K562 (cell line): ENCODE data around the gene TLE6. TPM values are rescaled to one million over a fixed set of nuclear protein-coding genes. Genes with fewer than 3 reads are reported as not detected.

Experiments used
- E2F5 ChIP-seq: sonication (generic); formaldehyde crosslinking; IDR thresholded peaks from 2 replicates; pipeline ENCODE4 v1.8.0; 2022; ENCODE audit warnings: mild to moderate bottlenecking, missing genetic modification reagents
- HDAC6 ChIP-seq: IDR thresholded peaks from 2 replicates; pipeline ENCODE4 v1.6.1; 2012; ENCODE audit warnings: low read depth, mild to moderate bottlenecking, control low read depth, inconsistent platforms, low read length, moderate library complexity
- PHF21A ChIP-seq: fragments of 450-650 bp; IDR thresholded peaks from 2 replicates; pipeline ENCODE4 v1.6.1; 2017; ENCODE audit warnings: low read depth, borderline replicate concordance
- STAG1 ChIP-seq: sonication (generic); formaldehyde crosslinking; IDR thresholded peaks from 2 replicates; pipeline ENCODE4 v1.5.0; 2020; ENCODE audit warnings: missing genetic modification reagents, borderline replicate concordance
- ZNF121 ChIP-seq: sonication (generic); formaldehyde crosslinking; conservative IDR thresholded peaks from 2 replicates; pipeline ENCODE4 v1.8.0; 2022; ENCODE audit warnings: missing genetic modification reagents
- ZNF57 ChIP-seq: fragments of 450-650 bp; formaldehyde crosslinking; IDR thresholded peaks from 2 replicates; pipeline ENCODE4 v1.4.0; 2020; ENCODE audit warnings: mild to moderate bottlenecking, moderate library complexity
- ZNF778 ChIP-seq: fragments of 450-650 bp; formaldehyde crosslinking; IDR thresholded peaks from 2 replicates; pipeline ENCODE4 v1.4.0; 2020; ENCODE audit warnings: mild to moderate bottlenecking, moderate library complexity
- polyA plus RNA-seq, 8 experiments: library from polyadenylated mRNA; depleted of rRNA in 4 of 8; stranded (reverse) in 5 of 8; unstranded in 3 of 8; fragments of >200 nt; fragmentation: Nextera tagmentation in 2 of 8; fragmentation: Illumina TruSeq in 1 of 8; extraction: Ambion mirVana in 2 of 8; extraction: Trizol in 1 of 8; gene quantifications; 2 replicates each; pipeline versions ENCODE4 v1.2.1 to v1.2.3, GENCODE V29; 2011 to 2014; ENCODE audit warnings: inconsistent platforms in 1 of 8, missing spikeins in 1 of 8
- total RNA-seq, 7 experiments: library from RNA; depleted of rRNA in 6 of 7; stranded (reverse); fragments of >200 nt in 6 of 7; fragmentation: Illumina TruSeq in 2 of 7; extraction: Trizol in 2 of 7; gene quantifications; 2 replicates each; pipeline versions ENCODE4 v1.2.1 to v1.2.3, GENCODE V29; 2011 to 2021; ENCODE audit warnings: low replicate concordance in 1 of 7
- TF ChIP-seq, protein P1 (sequence below), 2 experiments: fragments of 450-650 bp; formaldehyde crosslinking in 1 of 2; IDR thresholded peaks; 2 replicates each; pipeline versions ENCODE4 v1.4.0 to v1.6.1; 2014 to 2020; ENCODE audit warnings: mild to moderate bottlenecking in 2 of 2, borderline replicate concordance in 1 of 2, low read depth in 1 of 2

Gene TLE6
- total and polyA plus RNA-seq, 9 of the 15 experiments (the other 6 are each of a cell fraction or from before 2014, with no cell fraction given): 1.1 to 6.1 (median 2.5) TPM

- no peak for TF ChIP-seq ZNF121 (CRISPR knock-in tag)
- TF ChIP-seq HDAC6: no peak
- TF ChIP-seq PHF21A: no peak
- TF ChIP-seq E2F5: peak; percentile 53; the same call in 1 of the 2 replicates
- 0 out of 2 replicates have a peak, but pooled peaks have one; percentile 33 for TF ChIP-seq ZNF57 (CRISPR knock-in tag)
- TF ChIP-seq, protein P1, sequence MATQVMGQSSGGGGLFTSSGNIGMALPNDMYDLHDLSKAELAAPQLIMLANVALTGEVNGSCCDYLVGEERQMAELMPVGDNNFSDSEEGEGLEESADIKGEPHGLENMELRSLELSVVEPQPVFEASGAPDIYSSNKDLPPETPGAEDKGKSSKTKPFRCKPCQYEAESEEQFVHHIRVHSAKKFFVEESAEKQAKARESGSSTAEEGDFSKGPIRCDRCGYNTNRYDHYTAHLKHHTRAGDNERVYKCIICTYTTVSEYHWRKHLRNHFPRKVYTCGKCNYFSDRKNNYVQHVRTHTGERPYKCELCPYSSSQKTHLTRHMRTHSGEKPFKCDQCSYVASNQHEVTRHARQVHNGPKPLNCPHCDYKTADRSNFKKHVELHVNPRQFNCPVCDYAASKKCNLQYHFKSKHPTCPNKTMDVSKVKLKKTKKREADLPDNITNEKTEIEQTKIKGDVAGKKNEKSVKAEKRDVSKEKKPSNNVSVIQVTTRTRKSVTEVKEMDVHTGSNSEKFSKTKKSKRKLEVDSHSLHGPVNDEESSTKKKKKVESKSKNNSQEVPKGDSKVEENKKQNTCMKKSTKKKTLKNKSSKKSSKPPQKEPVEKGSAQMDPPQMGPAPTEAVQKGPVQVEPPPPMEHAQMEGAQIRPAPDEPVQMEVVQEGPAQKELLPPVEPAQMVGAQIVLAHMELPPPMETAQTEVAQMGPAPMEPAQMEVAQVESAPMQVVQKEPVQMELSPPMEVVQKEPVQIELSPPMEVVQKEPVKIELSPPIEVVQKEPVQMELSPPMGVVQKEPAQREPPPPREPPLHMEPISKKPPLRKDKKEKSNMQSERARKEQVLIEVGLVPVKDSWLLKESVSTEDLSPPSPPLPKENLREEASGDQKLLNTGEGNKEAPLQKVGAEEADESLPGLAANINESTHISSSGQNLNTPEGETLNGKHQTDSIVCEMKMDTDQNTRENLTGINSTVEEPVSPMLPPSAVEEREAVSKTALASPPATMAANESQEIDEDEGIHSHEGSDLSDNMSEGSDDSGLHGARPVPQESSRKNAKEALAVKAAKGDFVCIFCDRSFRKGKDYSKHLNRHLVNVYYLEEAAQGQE (IDR thresholded peaks at IDR 0.05; ENCODE audit: borderline replicate concordance): peak; percentile 48
- TF ChIP-seq, protein P1 (CRISPR knock-in tag; IDR thresholded peaks at IDR 0.05; ENCODE audit: low read depth): peak; percentile 57; the same call in 1 of the 2 replicates
- TF ChIP-seq STAG1: peak; percentile 45; the same call in 1 of the 2 replicates
- no peak for TF ChIP-seq ZNF778 (CRISPR knock-in tag)
These were observed 32.4 kb upstream of the TLE6 start, which contains the start of gene ZNF77 (continued) for GRCh38 chr19:2944775-2945574.
